CMK (cell line): ENCODE measurements around the gene SEC11C.

Experiments used
- DNase-seq: peaks from one replicate; pipeline ENCODE4 v3.0.0-alpha.2; 2010; ENCODE audit warnings: low read depth

The SEC11C gene

DNA sequence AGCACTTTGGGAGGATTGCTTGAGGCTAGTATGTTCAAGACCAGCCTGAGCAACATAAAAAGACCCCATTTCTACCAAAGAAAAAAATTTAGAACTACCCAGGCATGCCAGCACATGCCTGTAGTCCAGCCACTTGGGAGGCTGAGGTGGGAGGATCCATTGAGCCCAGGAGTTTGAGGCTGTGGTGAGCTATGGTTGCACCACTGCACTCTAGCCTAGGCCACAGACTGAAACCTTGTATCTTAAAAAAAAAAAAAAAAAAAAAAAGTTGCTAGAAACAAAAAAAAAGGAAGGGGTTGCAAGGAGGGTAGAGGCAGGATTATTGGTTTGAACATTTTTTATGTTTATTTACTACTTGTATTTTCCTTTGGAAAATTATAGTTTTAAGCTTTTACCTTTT is 4.8 kb downstream of the SEC11C start:
- DNase-seq = no peak

DNA sequence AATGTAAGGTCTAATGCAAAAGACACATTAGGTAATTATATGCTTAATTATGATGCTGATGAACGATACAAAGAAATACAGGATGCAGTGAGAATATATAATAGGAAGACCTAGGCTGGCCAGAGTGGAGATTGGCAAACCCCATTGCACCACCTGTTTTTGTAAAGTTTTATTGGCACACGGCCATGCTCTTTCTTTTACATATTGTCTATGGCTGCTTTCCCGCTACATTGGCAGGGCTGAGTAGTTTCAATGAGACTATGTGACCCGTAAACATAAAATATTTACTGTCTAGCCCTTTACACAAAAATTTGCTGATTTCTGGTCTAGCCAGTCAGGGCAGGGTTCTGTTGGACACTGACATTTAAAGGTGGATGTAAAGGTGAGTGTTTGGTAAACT is 5.4 kb downstream of the SEC11C start:
- DNase-seq = no peak

DNA sequence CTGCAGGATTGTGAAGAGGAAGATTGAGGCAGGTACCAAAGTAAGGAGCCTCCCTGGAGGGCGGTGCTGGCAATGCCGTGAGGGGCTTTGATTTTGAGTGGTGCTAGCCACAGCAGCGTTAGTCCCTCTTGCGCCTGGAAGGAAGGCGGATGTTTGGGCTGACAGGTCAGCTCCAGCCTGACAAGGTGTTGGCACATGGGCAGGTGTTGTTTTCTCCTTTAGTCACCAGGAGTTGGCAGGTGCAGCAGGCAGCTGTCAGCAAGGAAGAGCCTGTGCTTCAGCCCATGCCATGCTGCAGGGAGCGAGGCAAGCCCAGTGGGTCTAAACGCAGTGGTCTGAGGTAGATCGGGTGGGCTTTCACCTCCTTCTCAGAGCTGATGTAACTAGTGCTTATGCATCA is 8.5 kb downstream of the SEC11C start:
- no peak for DNase-seq

DNA sequence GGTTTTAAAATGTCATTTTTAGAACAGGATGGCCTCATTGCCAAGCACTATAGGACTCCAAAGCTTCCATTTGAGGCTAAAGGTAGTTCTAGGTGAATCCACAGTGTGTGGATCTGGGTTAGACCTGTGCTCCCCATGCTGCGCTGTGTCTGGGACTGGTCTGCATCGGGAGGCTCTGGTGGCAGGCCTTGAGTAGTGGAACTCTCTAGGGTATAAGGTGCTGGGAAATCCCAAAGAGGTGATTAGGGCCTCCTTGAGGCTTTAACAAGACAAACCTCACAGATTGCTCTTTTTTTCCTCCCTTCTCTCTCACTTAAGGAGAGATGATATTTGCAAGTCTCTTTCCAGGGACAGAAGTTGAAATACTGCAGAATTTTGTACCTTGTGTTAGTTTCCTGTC is 9.3 kb downstream of the SEC11C start:
- DNase-seq = no peak

DNA sequence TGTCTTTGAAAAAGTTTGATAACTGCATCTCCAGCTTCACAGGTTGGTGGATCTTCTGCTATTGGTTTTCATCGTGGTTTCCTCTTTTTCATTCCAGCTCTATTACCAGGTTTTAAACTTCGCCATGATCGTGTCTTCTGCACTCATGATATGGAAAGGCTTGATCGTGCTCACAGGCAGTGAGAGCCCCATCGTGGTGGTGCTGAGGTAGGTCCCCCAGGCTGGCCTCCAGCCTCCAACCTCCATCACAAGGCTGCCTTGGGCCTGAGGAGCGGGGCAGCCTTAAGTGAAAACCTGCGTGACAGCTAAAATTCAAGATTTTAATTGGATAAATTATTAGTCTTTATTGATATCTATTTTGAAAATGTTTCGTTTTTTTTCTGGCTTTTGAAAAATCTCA is 9.7 kb downstream of the SEC11C start:
- no peak for DNase-seq

DNA sequence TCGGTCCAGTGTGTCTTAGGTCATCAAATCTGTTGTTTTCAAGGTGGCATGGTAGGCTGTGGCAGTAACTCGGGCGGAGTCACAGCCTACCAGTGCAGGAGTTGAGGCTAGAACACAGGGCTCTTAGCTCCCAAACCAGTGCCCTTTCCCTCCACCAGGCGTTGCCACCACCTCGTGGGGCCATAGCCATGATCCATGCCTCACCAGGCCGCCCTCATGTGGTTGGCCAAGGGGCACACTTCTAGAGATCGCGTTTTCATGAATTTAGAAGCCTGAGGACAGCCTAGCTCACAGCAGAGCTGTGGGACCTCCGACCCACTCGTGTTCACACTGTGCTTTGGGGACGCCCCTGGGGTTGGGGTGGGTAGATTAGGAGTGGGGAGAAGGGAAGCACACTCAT is 10.6 kb downstream of the SEC11C start:
- DNase-seq = no peak

DNA sequence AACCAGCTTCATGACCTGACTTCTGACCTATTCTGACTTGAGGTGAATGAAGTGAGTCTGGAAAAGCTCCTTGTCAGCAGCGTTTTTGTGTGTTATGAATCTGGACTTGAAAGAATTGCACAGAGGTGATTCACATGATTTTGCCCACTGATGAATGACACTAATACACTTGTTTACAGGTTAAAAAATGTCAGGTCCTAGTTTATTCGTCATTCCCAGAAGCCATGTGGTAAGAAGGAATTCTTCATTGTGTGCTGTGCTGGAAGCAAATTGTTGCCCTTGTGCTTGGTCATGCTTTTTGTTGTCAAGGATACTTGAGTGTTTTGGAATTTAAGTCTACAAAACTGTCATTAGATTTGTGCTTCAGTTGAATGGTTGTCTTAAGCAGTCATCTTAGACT is 15.5 kb downstream of the SEC11C start:
- DNase-seq = no peak

DNA sequence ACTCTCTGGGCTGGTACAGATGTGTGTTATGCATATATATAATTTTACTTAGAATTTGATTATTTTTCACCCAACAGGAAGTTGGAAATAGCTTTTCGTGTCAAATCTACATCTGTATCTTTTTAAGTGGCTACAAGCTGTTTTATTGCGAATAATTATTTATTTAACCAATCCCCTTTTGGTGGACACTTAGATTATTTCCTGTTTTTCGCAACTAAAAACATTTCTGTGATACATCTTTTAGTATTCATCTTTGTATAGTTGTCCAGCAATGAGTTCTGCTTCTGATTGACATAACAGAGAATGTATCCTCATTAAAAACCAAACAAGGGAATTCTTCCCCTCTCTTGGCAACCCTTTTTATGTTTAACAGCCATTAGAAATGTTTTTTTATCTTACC is 16.6 kb downstream of the SEC11C start:
- no peak for DNase-seq

DNA sequence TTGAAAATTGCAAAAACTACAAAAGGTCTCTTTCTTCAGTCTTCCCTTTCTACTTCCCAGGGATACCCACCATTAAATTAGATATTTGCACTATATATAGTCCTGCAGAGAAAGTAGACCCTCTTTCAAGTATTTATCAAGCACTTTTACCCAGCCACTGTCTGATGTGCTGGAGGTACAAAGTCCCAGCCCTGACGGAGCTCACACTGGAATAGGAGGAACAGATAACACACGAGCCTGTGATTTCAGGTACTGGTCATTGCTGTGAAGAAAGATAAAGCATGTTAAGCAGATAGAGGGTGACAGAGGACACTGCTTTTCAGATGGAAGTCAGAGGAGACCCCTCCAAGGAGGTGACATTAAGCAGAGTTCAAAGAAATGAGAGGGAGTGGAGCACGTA is 19.6 kb downstream of the SEC11C start:
- no peak for DNase-seq

DNA sequence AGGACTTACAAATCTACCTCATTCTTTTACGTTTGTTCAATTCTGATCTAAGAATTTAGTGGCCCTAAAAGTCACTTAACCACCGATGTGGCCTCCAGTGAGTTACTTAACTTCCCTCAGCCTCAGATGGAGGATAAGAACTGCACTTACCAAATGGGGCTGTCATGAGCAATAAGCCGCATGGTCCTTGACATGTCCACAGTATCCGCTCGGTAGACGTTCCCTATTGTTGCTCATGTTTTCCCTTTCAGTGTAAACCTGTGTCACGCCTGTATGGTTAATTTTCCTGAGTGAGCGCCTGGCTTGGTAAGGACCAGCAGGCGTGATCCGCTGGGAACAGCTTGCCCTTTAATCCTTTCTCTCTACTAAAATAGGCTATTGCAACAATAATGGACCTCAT is 20.3 kb downstream of the SEC11C start:
- DNase-seq = no peak

DNA sequence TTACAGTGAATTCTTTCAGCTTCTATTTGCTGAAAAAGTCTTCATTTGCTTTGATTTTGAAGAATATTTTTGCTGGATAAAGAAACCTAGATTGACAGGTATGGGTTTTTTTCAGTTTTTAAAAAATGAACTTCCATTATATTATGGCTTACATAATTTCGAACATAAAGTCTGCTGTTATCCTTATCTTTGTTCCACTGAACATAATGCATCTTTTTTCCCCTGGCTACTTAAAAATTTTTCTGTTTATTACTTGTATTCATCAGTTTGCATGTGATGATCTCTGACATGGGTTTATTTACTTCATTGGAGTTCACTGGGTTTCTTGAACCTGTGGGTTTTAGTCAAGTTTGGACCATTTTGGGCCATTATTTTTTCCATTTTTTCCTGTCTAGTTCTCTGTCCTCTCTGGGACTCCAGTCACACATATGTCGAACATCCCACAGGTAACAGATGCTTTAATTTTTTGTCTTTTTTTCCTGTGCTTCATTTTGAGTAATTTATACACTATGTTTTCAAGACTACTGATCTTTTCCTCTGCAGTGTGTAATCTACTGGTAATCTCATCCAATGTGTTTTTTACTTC is 33.1 kb downstream of the SEC11C start:
- no peak for DNase-seq

DNA sequence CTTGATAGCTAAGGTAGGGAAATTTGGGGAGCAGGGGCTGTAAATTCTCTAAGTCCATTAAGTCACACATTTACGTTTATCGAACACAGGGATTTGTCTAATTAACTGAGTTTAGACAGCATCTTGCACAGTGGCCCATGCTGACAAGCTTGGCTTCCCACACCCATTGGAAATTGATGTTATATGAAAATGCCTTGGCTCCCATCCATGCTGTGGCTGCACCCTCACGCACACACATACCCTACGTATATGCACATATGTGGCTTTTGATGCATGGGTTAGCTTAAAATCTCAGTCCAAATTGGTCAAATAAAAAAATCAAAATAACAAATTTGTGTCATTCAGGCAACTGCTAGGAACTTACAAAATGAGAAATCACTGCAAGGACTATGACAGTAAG is 37.8 kb downstream of the SEC11C start:
- DNase-seq = no peak

DNA sequence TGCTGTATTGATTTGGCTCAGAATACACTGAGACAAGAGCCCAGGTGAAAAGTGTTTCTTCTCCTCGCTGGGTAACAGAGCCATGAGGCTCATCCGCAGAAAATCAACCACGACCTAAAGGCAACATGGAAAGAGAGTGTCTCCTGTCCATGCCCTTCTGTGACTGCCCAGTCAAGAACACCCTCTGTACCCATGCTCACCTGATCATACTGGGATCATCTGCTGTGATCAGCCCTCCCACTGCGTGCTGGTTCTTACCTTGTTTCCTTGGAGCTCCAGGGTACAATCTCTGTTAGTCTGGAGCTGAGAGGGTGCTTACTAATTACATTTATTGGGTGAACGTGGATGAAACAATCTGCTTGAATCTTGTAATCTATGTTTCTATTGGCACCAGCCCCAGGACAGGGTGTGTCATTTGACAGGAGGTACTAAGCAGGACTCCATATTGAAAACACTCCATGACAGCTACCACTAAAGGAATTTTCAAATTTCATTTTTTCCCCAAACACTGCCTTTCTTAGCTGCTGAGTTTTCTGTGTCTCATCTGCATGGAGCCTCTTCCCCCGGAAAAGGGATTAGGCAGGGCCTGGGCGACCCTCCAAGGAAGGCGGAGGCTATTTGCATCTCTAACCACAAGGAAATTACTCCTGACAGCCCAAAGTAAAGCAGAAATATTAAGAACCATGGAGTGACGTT is 40.6 kb downstream of the SEC11C start:
- DNase-seq = no peak

DNA sequence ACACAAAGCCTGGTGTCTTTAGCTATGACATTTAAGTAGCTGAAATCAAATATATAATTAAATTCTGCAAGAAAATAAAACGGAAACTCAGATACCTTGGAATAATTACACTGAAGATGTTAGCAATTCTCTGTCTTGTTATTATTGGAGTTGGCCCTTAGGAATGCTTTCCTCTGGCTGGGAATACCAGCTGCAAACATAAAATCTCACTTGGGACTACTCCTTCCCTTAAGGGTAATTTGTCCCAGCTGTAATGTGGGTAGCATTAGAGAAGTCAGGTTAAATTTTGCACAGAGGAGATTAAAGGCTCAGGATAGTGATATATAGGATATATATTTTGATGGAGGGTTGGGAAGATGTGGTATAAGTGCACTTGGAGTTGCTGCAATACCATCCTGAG is 43.0 kb downstream of the SEC11C start:
- no peak for DNase-seq

DNA sequence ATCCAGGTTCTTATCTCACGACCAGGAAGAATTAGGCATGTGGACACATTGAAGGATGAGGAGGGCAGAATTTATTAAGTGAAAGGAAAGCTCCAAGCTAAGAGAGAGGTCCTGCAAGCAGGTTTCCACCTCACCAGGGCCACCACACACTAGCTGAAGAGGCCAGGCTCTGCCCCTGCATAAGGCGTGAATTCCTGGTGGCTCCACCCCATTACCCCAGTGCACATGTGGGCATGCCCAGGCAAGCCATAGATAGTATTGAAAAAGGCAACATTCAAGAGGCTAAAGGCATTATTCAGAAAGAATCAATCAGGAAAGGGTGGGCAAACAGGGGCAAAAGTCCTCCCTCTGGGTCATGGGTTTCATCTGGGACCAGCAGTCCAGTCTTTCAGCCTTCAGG is 49.3 kb downstream of the SEC11C start:
- DNase-seq = no peak

DNA sequence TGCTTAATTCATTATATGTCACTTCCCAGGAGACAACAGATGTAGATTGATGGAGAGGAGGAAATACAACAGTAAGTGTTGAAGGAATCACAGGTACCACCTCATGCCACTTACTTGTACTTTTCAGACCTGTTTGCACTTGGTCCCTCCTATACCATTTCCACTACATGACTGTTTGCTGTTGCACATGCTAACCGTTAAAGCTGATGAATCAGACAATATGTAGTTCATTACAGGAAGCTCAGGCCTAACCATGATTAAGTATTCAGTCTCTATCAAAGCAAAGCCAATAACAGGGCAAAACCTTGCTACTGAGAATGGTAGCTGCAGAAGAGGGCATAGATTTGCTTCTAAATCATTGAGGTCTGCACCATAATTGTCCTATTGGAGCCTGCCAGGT is 50.1 kb downstream of the SEC11C start:
- no peak for DNase-seq

DNA sequence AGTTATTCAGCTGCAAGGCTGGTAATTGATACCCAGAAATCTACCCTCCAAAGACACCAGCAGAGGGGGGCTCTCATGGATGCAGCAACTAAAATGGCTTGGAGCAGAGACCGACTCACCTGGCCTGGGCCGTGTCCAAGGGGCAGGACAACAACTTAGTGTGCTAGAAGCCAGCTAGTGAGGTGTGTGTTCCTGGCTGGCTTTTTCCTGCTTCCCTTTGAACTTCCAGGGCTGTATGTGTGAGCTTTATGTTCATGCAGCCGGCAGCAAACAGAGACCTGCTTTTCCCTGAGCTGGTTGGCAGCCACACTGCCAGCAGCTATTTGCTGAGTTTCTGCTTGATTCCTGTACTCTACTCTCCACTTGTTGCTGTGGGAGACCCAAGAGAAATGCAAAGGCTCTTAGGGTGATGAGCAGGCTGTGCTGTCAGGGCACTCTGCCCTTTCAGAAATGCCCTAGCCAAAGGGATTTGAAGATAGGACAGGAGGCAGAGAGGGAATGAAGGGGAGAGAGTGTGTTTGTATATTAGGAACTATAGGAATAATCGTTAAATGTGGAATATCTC is 56.6 kb downstream of the SEC11C start:
- no peak for DNase-seq

DNA sequence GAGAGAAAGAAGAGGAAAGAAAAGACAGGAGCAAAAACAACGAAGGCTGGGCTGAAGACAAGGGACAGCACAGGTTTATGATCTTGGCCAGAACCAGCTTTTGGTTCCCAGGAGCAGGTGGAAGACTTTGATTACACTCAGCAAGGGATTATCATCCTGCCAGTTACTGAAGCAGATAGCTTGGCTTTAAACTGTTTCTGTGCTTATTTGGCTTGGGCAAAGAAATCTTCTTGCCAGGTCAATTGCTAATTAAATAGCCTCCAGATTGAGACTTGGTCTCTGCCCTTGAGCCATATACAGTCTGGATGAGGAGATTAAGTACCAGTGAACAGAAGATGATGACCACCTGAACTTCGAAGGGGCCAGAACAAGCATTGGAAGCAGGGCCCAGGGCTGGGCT is 58.0 kb downstream of the SEC11C start:
- no peak for DNase-seq

DNA sequence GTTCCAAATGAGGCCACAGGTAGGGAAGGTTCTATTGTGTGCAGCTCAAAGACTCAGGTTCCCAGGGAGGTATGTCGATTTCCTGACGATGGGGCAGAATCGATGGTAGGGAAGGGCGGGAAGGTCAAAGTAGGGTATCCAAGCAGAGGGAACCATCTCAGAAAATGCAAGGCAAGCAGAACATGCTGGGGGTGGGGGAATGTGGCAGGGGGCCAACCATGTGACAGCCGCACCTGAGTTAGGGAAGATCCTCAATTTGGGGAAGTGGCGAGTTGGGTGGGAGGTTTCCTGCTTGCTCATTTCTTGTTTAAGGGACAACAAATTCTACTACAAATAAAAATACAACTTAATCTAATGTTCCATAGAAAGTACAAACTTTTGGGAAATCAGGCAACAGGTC is 58.5 kb downstream of the SEC11C start:
- DNase-seq = no peak

DNA sequence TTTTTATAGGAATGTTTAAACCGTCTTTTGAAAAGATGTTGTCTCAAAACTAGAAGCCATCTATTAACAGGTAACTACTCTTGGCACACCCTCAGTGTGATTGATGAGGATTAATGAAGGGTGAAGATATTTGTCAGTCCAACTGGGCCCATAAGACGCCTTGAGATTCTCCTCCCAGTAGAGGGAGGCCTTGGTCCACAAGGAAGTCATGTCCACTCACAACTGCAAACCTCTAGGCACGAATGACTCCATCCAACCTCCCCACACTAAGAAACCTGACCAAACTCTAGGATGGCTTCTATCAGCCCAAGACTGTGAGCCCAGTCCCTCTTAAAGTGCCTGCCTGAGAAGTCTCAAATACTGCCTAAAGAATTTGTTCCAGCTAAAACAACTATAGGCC is 61.1 kb downstream of the SEC11C start:
- DNase-seq = no peak

DNA sequence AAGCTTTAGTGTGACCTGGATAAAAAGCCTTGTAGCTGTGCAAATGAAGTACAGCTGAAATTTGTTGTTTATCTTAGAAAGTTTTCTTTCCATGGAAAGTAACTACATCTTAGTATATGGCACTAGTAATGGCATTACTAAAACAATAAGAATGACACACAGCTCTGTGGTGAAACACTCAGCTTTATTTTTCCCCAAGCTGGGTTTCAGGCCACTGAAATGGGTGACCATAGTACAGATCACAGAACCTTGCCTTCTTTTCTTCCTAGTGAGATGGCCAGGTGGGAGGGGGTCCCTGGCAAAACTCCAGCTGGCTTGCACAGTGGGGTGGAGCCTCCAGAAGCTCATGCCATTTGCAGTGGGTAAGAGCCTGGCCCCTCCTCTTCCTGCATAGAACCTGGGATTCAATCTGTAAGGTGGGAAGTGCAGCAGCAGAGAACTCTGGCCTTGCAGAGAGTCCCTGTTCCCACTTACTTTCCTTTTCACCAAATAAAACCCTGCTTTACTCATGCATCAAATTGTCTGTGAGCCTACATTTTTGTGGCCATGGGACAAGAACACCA is 62.7 kb downstream of the SEC11C start:
- no peak for DNase-seq

DNA sequence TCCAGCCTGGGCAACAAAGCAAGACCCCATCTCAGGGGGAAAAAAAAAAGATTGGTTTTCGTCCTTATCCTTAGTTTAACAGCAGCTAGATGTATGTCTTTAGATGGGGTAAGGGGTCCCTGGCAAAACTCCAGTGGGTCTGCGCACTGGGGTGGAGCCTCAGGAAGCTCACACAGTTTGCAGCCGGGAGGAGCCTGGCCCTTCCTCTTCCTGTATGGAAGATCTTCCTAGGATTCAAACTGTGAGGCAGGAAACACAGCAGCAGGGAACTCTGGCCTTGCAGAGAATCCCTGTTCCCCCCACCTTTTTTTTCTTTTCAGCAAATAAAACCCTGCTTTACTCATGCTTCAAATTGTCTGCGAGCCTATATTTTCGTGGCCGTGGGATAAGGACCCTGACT is 67.8 kb downstream of the SEC11C start:
- DNase-seq = no peak
